ENCODE results near the gene AGRN.
"Not testable (repeated sequence)": the region's sequence is repeated elsewhere in the genome, so short reads cannot be mapped to it uniquely, and the experiment has no call there.

AGRN gene

GRCh38 chr1:1096136-1096535, 76.2 kb downstream of the AGRN start:
- H3K4me3 ChIP-seq (ENCODE audit: control insufficient read depth in 1 of 7, extremely low read depth in 1 of 7, insufficient read depth in 4 of 7, low read depth in 2 of 7, low read length in 6 of 7); POLR2A ChIA-PET; CTCF ChIA-PET; DNase-seq; H3K36me3 ChIP-seq (ENCODE audit: control insufficient read depth in 4 of 4, insufficient read depth in 4 of 4, low read length in 3 of 4); H3K27me3 ChIP-seq (replicated peaks in 2 of 5; ENCODE audit: control insufficient read depth in 4 of 5, insufficient read depth in 5 of 5, low read length in 4 of 5); H3K27ac ChIP-seq (ENCODE audit: insufficient read depth in 1 of 2, low read depth in 1 of 2, low read length in 2 of 2, poor library complexity in 1 of 2, severe bottlenecking in 2 of 2); H3K9me3 ChIP-seq (ENCODE audit: control extremely low read depth in 1 of 5, control insufficient read depth in 4 of 5, insufficient read depth in 2 of 5, low read depth in 1 of 5, low read length in 4 of 5); H3K4me1 ChIP-seq (ENCODE audit: control extremely low read depth in 1 of 4, control insufficient read depth in 4 of 4, insufficient read depth in 4 of 4, low read length in 3 of 4): not testable (repeated sequence)
- 95% methylated on average over 2 of the region's 5 CpGs for WGBS (ENCODE audit: insufficient coverage)

GRCh38 chr1:1098681-1099421, 78.9 kb downstream of the AGRN start:
- Histone ChIP-seq H3K27ac (ENCODE audit: insufficient read depth in 1 of 2, low read depth in 1 of 2, low read length in 2 of 2, poor library complexity in 1 of 2, severe bottlenecking in 2 of 2) (no peak overlapping the region), H3K27me3 (replicated peaks in 2 of 5; ENCODE audit: control insufficient read depth in 4 of 5, insufficient read depth in 5 of 5, low read length in 4 of 5) (no peaks in the 10 kb centered on the region), H3K9me3 (ENCODE audit: control extremely low read depth in 1 of 5, control insufficient read depth in 4 of 5, insufficient read depth in 2 of 5, low read depth in 1 of 5, low read length in 4 of 5) (peaks cover 0 to 7% (median 5%) of the 10 kb centered on the region in 5 experiments), H3K4me1 (ENCODE audit: control extremely low read depth in 1 of 4, control insufficient read depth in 4 of 4, insufficient read depth in 4 of 4, low read length in 3 of 4) (no peaks in the 10 kb centered on the region), H3K36me3 (ENCODE audit: control insufficient read depth in 4 of 4, insufficient read depth in 4 of 4, low read length in 3 of 4) (peaks cover 0 to 3% (median 1%) of the 10 kb centered on the region in 4 experiments), H3K4me3 (ENCODE audit: control insufficient read depth in 1 of 7, extremely low read depth in 1 of 7, insufficient read depth in 4 of 7, low read depth in 2 of 7, low read length in 6 of 7) (no peak overlapping the region)
- POLR2A ChIA-PET = no interaction called here
- DNase-seq = no peak
- 95% methylated on average over 11 of the region's 18 CpGs for WGBS (ENCODE audit: insufficient coverage)
- CTCF ChIA-PET = no interaction called here

GRCh38 chr1:1099506-1100183, 79.7 kb downstream of the AGRN start:
- Histone ChIP-seq H3K4me3 (ENCODE audit: control insufficient read depth in 1 of 7, extremely low read depth in 1 of 7, insufficient read depth in 4 of 7, low read depth in 2 of 7, low read length in 6 of 7) (no peak overlapping the region), H3K9me3 (ENCODE audit: control extremely low read depth in 1 of 5, control insufficient read depth in 4 of 5, insufficient read depth in 2 of 5, low read depth in 1 of 5, low read length in 4 of 5) (peaks cover 0 to 7% (median 5%) of the 10 kb centered on the region in 5 experiments), H3K4me1 (ENCODE audit: control extremely low read depth in 1 of 4, control insufficient read depth in 4 of 4, insufficient read depth in 4 of 4, low read length in 3 of 4) (peaks cover 0 to 7% (median 3%) of the 10 kb centered on the region in 4 experiments), H3K27ac (ENCODE audit: insufficient read depth in 1 of 2, low read depth in 1 of 2, low read length in 2 of 2, poor library complexity in 1 of 2, severe bottlenecking in 2 of 2) (no peak overlapping the region), H3K27me3 (replicated peaks in 2 of 5; ENCODE audit: control insufficient read depth in 4 of 5, insufficient read depth in 5 of 5, low read length in 4 of 5) (no peaks in the 10 kb centered on the region), H3K36me3 (ENCODE audit: control insufficient read depth in 4 of 4, insufficient read depth in 4 of 4, low read length in 3 of 4) (peaks cover 0 to 3% (median 1%) of the 10 kb centered on the region in 4 experiments)
- CTCF ChIA-PET = no interaction called here
- DNase-seq = no peak
- POLR2A ChIA-PET = no interaction called here
- WGBS (ENCODE audit: insufficient coverage) = 100% methylated on average over 2 of the region's 4 CpGs

- Histone ChIP-seq H3K4me1 (ENCODE audit: control extremely low read depth in 1 of 4, control insufficient read depth in 4 of 4, insufficient read depth in 4 of 4, low read length in 3 of 4) (peaks cover 0 to 9% (median 3%) of the 10 kb centered on the region in 4 experiments), H3K27me3 (replicated peaks in 2 of 5; ENCODE audit: control insufficient read depth in 4 of 5, insufficient read depth in 5 of 5, low read length in 4 of 5) (no peaks in the 10 kb centered on the region), H3K4me3 (ENCODE audit: control insufficient read depth in 1 of 7, extremely low read depth in 1 of 7, insufficient read depth in 4 of 7, low read depth in 2 of 7, low read length in 6 of 7) (no peak overlapping the region), H3K9me3 (ENCODE audit: control extremely low read depth in 1 of 5, control insufficient read depth in 4 of 5, insufficient read depth in 2 of 5, low read depth in 1 of 5, low read length in 4 of 5) (peaks cover 0 to 7% (median 5%) of the 10 kb centered on the region in 5 experiments), H3K27ac (ENCODE audit: insufficient read depth in 1 of 2, low read depth in 1 of 2, low read length in 2 of 2, poor library complexity in 1 of 2, severe bottlenecking in 2 of 2) (no peak overlapping the region), H3K36me3 (ENCODE audit: control insufficient read depth in 4 of 4, insufficient read depth in 4 of 4, low read length in 3 of 4) (peaks cover 0 to 3% (median 1%) of the 10 kb centered on the region in 4 experiments)
- POLR2A ChIA-PET = no interaction called here
- no peak for DNase-seq
- 97% methylated on average over 10 of the region's 11 CpGs for WGBS (ENCODE audit: insufficient coverage)
- CTCF ChIA-PET = no interaction called here
Observed at GRCh38 chr1:1100296-1100695, 80.4 kb downstream of the AGRN start.

GRCh38 chr1:1101503-1101902, 81.6 kb downstream of the AGRN start:
- Histone ChIP-seq H3K9me3 (ENCODE audit: control extremely low read depth in 1 of 5, control insufficient read depth in 4 of 5, insufficient read depth in 2 of 5, low read depth in 1 of 5, low read length in 4 of 5) (peaks cover 0 to 9% (median 5%) of the 10 kb centered on the region in 5 experiments), H3K36me3 (ENCODE audit: control insufficient read depth in 4 of 4, insufficient read depth in 4 of 4, low read length in 3 of 4) (peaks cover 0 to 3% (median 1%) of the 10 kb centered on the region in 4 experiments), H3K4me1 (ENCODE audit: control extremely low read depth in 1 of 4, control insufficient read depth in 4 of 4, insufficient read depth in 4 of 4, low read length in 3 of 4) (peaks cover 0 to 9% (median 3%) of the 10 kb centered on the region in 4 experiments), H3K27me3 (replicated peaks in 2 of 5; ENCODE audit: control insufficient read depth in 4 of 5, insufficient read depth in 5 of 5, low read length in 4 of 5) (no peaks in the 10 kb centered on the region), H3K4me3 (ENCODE audit: control insufficient read depth in 1 of 7, extremely low read depth in 1 of 7, insufficient read depth in 4 of 7, low read depth in 2 of 7, low read length in 6 of 7) (no peak overlapping the region), H3K27ac (ENCODE audit: insufficient read depth in 1 of 2, low read depth in 1 of 2, low read length in 2 of 2, poor library complexity in 1 of 2, severe bottlenecking in 2 of 2) (no peak overlapping the region)
- no peak for DNase-seq
- 91% methylated on average over 7 of the region's 7 CpGs for WGBS (ENCODE audit: insufficient coverage)
- POLR2A ChIA-PET = no interaction called here
- CTCF ChIA-PET = interaction anchor here (1.2 kb wide), 1 partner anchor 21 kb away, joined by 4 read pairs; no protein-coding TSS in a partner anchor

GRCh38 chr1:1104152-1104551, 84.2 kb downstream of the AGRN start:
- H3K4me3 ChIP-seq (ENCODE audit: control insufficient read depth in 1 of 7, extremely low read depth in 1 of 7, insufficient read depth in 4 of 7, low read depth in 2 of 7, low read length in 6 of 7); H3K27ac ChIP-seq (ENCODE audit: insufficient read depth in 1 of 2, low read depth in 1 of 2, low read length in 2 of 2, poor library complexity in 1 of 2, severe bottlenecking in 2 of 2); POLR2A ChIA-PET; CTCF ChIA-PET; H3K27me3 ChIP-seq (replicated peaks in 2 of 5; ENCODE audit: control insufficient read depth in 4 of 5, insufficient read depth in 5 of 5, low read length in 4 of 5); H3K4me1 ChIP-seq (ENCODE audit: control extremely low read depth in 1 of 4, control insufficient read depth in 4 of 4, insufficient read depth in 4 of 4, low read length in 3 of 4); H3K36me3 ChIP-seq (ENCODE audit: control insufficient read depth in 4 of 4, insufficient read depth in 4 of 4, low read length in 3 of 4): not testable (repeated sequence)
- peak in 1 of 3 donors; percentile 21 for DNase-seq
- 72% methylated on average over 6 of the region's 6 CpGs for WGBS (ENCODE audit: insufficient coverage)
- H3K9me3 ChIP-seq (ENCODE audit: control extremely low read depth in 1 of 5, control insufficient read depth in 4 of 5, insufficient read depth in 2 of 5, low read depth in 1 of 5, low read length in 4 of 5) = peaks cover 0 to 11% (median 7%) of the 10 kb centered on the region in 5 experiments
